Gastroesophageal sphincter (tissue), 3 donors: ENCODE results near the gene ART5.
"Not testable (repeated sequence)": the region's sequence is repeated elsewhere in the genome, so short reads cannot be mapped to it uniquely, and the experiment has no call there.

Experiments
- CTCF ChIP-seq, 4 experiments: fragments of 200-600 bp in 2 of 4; fragments of 450-650 bp in 2 of 4; sonication (generic) in 1 of 4; IDR thresholded peaks; one replicate each; pipeline ENCODE4 v1.5.1; 2017 to 2019; ENCODE audit warnings: antibody characterized with exemption in 4 of 4, mild to moderate bottlenecking in 2 of 4, moderate library complexity in 2 of 4
- POLR2AphosphoS5 ChIP-seq: sonication (generic); formaldehyde crosslinking; IDR thresholded peaks from one replicate; pipeline ENCODE4 v1.6.1; 2017; ENCODE audit warnings: antibody characterized with exemption

DNA sequence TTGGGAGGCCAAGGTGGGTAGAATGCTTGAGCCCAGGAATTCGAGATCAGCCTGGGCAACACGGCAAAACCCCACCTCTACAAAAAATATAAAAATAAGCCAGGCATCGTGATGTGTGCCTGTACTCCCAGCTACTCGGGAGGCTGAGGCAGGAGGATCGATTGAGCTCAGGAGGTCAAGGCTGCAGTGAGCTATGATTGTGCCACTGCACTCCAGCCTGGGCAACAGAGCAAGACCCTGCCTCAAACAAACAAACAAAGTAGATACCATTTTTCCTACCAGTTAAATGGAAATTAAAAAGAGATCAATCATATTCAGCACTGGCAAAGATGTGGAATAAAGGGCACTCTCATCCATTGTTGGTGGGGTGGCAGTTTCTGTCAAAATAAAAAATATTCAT, 15.5 kb upstream of the ART5 start:
- not testable (repeated sequence) for TF ChIP-seq CTCF (IDR thresholded peaks at IDR 0.05); POLR2AphosphoS5
